HCT116 (cell line): ENCODE measurements around the gene ZBED2.

ENCODE experiments used
- ATF3 ChIP-seq: IDR thresholded peaks from 2 replicates; pipeline ENCODE4 v1.6.1; 2012
- CBX3 ChIP-seq: IDR thresholded peaks from 2 replicates; pipeline ENCODE4 v1.6.1; 2012; ENCODE audit warnings: low read depth
- CTCF ChIP-seq, 3 experiments: fragments of 200-600 bp in 1 of 3; sonication (generic) in 1 of 3; IDR thresholded peaks in 2 of 3; conservative IDR thresholded peaks in 1 of 3; 2 replicates each; pipeline ENCODE4 v1.5.1; 2012 to 2017; ENCODE audit warnings: low read depth in 2 of 3, low read length in 2 of 3, antibody characterized with exemption in 1 of 3, borderline replicate concordance in 1 of 3, control low read depth in 1 of 3, mild to moderate bottlenecking in 1 of 3, mixed read lengths in 1 of 3, mixed run types in 1 of 3, moderate library complexity in 1 of 3; ENCODE audit not compliant: insufficient read depth in 1 of 3
- EZH2 ChIP-seq: fragments of 200-600 bp; sonication (generic); IDR thresholded peaks from 2 replicates; pipeline ENCODE4 v1.6.1; 2017; ENCODE audit warnings: antibody characterized with exemption, mixed run types
- EZH2phosphoT487 ChIP-seq: fragments of 200-600 bp; IDR thresholded peaks from 2 replicates; pipeline ENCODE4 v1.6.1; 2018; ENCODE audit warnings: antibody characterized with exemption, borderline replicate concordance
- JUND ChIP-seq: IDR thresholded peaks from 2 replicates; pipeline ENCODE4 v1.6.1; 2012
- POLR2A ChIP-seq: IDR thresholded peaks from 2 replicates; pipeline ENCODE4 v1.7.0; 2011; ENCODE audit warnings: borderline replicate concordance; ENCODE audit not compliant: insufficient read depth, insufficient read length; ENCODE audit errors: extremely low read depth
- POLR2AphosphoS5 ChIP-seq: IDR thresholded peaks from 2 replicates; pipeline ENCODE4 v1.6.1; 2011; ENCODE audit warnings: mild to moderate bottlenecking, low read depth, low read length, moderate library complexity
- SRF ChIP-seq: IDR thresholded peaks from 2 replicates; pipeline ENCODE4 v1.6.1; 2012; ENCODE audit warnings: low read depth
- TCF7L2 ChIP-seq: IDR thresholded peaks from 2 replicates; pipeline ENCODE4 v1.7.0; 2011; ENCODE audit warnings: borderline replicate concordance, inconsistent platforms; ENCODE audit not compliant: insufficient read depth, insufficient read length; ENCODE audit errors: extremely low read depth
- ZBTB33 ChIP-seq: IDR thresholded peaks from 2 replicates; pipeline ENCODE4 v1.6.1; 2011; ENCODE audit warnings: mild to moderate bottlenecking, low read length, moderate library complexity; ENCODE audit not compliant: insufficient replicate concordance; ENCODE audit errors: extremely low read depth

GRCh38 chr3:111636366-111636885 lies 41.3 kb upstream of the ZBED2 start:
- TF ChIP-seq POLR2AphosphoS5 = no peak
- TF ChIP-seq CTCF (IDR thresholded peaks at IDR 0.05 in 2 of 3, conservative IDR thresholded peaks at IDR 0.05 in 1 of 3; ENCODE audit: borderline replicate concordance in 1 of 3, insufficient read depth in 1 of 3, low read depth in 2 of 3, low read length in 2 of 3) = no peak
- TF ChIP-seq POLR2A = no peak
- no peak for TF ChIP-seq CBX3
- TF ChIP-seq EZH2phosphoT487 = no peak
- TF ChIP-seq ZBTB33 = no peak
- no peak for TF ChIP-seq SRF
- no peak for TF ChIP-seq ATF3
- TF ChIP-seq TCF7L2 = no peak
- TF ChIP-seq JUND = no peak
- TF ChIP-seq EZH2 = no peak
